GM10266 (cell line): Measurements from ENCODE around the gene TRPM2.

ENCODE experiments used
- DNase-seq: peaks from one replicate; pipeline ENCODE4 v3.0.0; 2012; ENCODE audit errors: extremely low spot score
- CTCF ChIP-seq: IDR thresholded peaks from 2 replicates; pipeline ENCODE4 v1.5.1; 2012; ENCODE audit warnings: mild to moderate bottlenecking, low read depth; ENCODE audit not compliant: control insufficient read depth, insufficient read depth; ENCODE audit errors: missing control alignments

TRPM2 gene

GRCh38 chr21:44459712-44460440 lies 106.5 kb downstream of the TRPM2 start:
- TF ChIP-seq CTCF, result no peak
- no peak for DNase-seq

GRCh38 chr21:44460441-44460755 lies 107.0 kb downstream of the TRPM2 start:
- no peak for DNase-seq
- no peak for TF ChIP-seq CTCF

GRCh38 chr21:44461005-44461404 lies 107.6 kb downstream of the TRPM2 start:
- no peak for DNase-seq
- no peak for TF ChIP-seq CTCF

GRCh38 chr21:44461464-44462001 lies 108.1 kb downstream of the TRPM2 start:
- no peak for TF ChIP-seq CTCF
- DNase-seq, result no peak

GRCh38 chr21:44462086-44462833 lies 108.8 kb downstream of the TRPM2 start:
- no peak for DNase-seq
- no peak for TF ChIP-seq CTCF

- no peak for DNase-seq
- TF ChIP-seq CTCF, result no peak
These were observed 109.4 kb downstream of the TRPM2 start for GRCh38 chr21:44462834-44463200.

- TF ChIP-seq CTCF, result no peak
- no peak for DNase-seq
These were observed 110.3 kb downstream of the TRPM2 start for GRCh38 chr21:44463724-44464123.
